K562 (cell line): Measurements from ENCODE around the gene BEST1. TPM values are rescaled to one million over a fixed set of nuclear protein-coding genes. Genes with fewer than 3 reads are reported as not detected.

Experiments
- AFF1 ChIP-seq, 2 experiments: fragments of 450-650 bp; IDR thresholded peaks; 2 replicates each; pipeline ENCODE4 v1.6.1; 2018; ENCODE audit warnings: mild to moderate bottlenecking in 2 of 2, low read depth in 1 of 2; ENCODE audit not compliant: partially characterized antibody in 2 of 2
- ATF3 ChIP-seq, 2 experiments: fragments of 450-650 bp in 1 of 2; sonication (generic) in 1 of 2; formaldehyde crosslinking in 1 of 2; IDR thresholded peaks in 1 of 2; conservative IDR thresholded peaks in 1 of 2; 2 replicates each; pipeline versions ENCODE4 v1.6.1 to v1.8.1; 2016 to 2023; ENCODE audit warnings: mild to moderate bottlenecking in 2 of 2, moderate library complexity in 2 of 2, inconsistent platforms in 1 of 2, missing genetic modification reagents in 1 of 2
- ATF7 ChIP-seq: fragments of 450-650 bp; IDR thresholded peaks from 2 replicates; pipeline ENCODE4 v1.7.1; 2014; ENCODE audit warnings: mild to moderate bottlenecking, moderate library complexity
- CHD1 ChIP-seq: fragments of 200-600 bp; sonication (generic); IDR thresholded peaks from one replicate; pipeline ENCODE4 v1.6.1; 2012; ENCODE audit warnings: mild to moderate bottlenecking, moderate library complexity, low read length, inconsistent platforms
- CTBP1 ChIP-seq: fragments of 450-650 bp; IDR thresholded peaks from 2 replicates; pipeline ENCODE4 v1.6.1; 2016; ENCODE audit warnings: borderline replicate concordance
- DPF2 ChIP-seq: fragments of 450-650 bp; IDR thresholded peaks from 2 replicates; pipeline ENCODE4 v1.6.1; 2016
- IRF9 ChIP-seq: fragments of 450-650 bp; IDR thresholded peaks from 2 replicates; pipeline ENCODE4 v1.6.1; 2016; ENCODE audit warnings: missing biosample characterization, missing genetic modification characterization
- MEIS2 ChIP-seq: fragments of 450-650 bp; IDR thresholded peaks from 2 replicates; pipeline ENCODE4 v1.6.1; 2014; ENCODE audit warnings: mild to moderate bottlenecking; ENCODE audit not compliant: partially characterized antibody
- MTA1 ChIP-seq: fragments of 450-650 bp; IDR thresholded peaks from 2 replicates; pipeline ENCODE4 v1.6.1; 2017; ENCODE audit warnings: borderline replicate concordance
- POLR2H ChIP-seq: IDR thresholded peaks from 2 replicates; pipeline ENCODE4 v1.6.1; 2016; ENCODE audit warnings: missing genetic modification characterization, low read depth, mild to moderate bottlenecking, control low read depth, missing compliant biosample characterization, moderate library complexity
- POLR3G ChIP-seq: IDR thresholded peaks from 2 replicates; pipeline ENCODE4 v1.6.1; 2011; ENCODE audit not compliant: insufficient read length, insufficient replicate concordance; ENCODE audit errors: extremely low read depth
- PRDM10 ChIP-seq: fragments of 450-650 bp; IDR thresholded peaks from 2 replicates; pipeline ENCODE4 v1.6.1; 2018; ENCODE audit not compliant: partially characterized antibody
- PURB ChIP-seq: sonication (generic); formaldehyde crosslinking; IDR thresholded peaks from 2 replicates; pipeline ENCODE4 v1.9.0; 2021; ENCODE audit warnings: low read depth, mild to moderate bottlenecking, missing genetic modification reagents
- SMARCE1 ChIP-seq: fragments of 450-650 bp; IDR thresholded peaks from 2 replicates; pipeline ENCODE4 v1.7.1; 2016; ENCODE audit warnings: mild to moderate bottlenecking
- ZNF347 ChIP-seq: fragments of 450-650 bp; formaldehyde crosslinking; IDR thresholded peaks from 2 replicates; pipeline ENCODE4 v1.4.0; 2020; ENCODE audit warnings: low read depth, mild to moderate bottlenecking, moderate library complexity
- ZNF436 ChIP-seq: fragments of 250-450, 450-650 bp; sonication (Bioruptor Pico); formaldehyde crosslinking; IDR thresholded peaks from 2 replicates; pipeline ENCODE4 v1.7.0; 2020; ENCODE audit warnings: mild to moderate bottlenecking
- ZNF707 ChIP-seq: fragments of 250-450 bp; sonication (Bioruptor Pico); conservative IDR thresholded peaks from 2 replicates; pipeline ENCODE4 v1.8.0; 2022; ENCODE audit warnings: inconsistent platforms, mild to moderate bottlenecking, moderate library complexity
- polyA plus RNA-seq, 8 experiments: library from polyadenylated mRNA; depleted of rRNA in 4 of 8; stranded (reverse) in 5 of 8; unstranded in 3 of 8; fragments of >200 nt; fragmentation: Nextera tagmentation in 2 of 8; fragmentation: Illumina TruSeq in 1 of 8; extraction: Ambion mirVana in 2 of 8; extraction: Trizol in 1 of 8; gene quantifications; 2 replicates each; pipeline versions ENCODE4 v1.2.1 to v1.2.3, GENCODE V29; 2011 to 2014; ENCODE audit warnings: inconsistent platforms in 1 of 8, missing spikeins in 1 of 8
- total RNA-seq, 7 experiments: library from RNA; depleted of rRNA in 6 of 7; stranded (reverse); fragments of >200 nt in 6 of 7; fragmentation: Illumina TruSeq in 2 of 7; extraction: Trizol in 2 of 7; gene quantifications; 2 replicates each; pipeline versions ENCODE4 v1.2.1 to v1.2.3, GENCODE V29; 2011 to 2021; ENCODE audit warnings: low replicate concordance in 1 of 7

BEST1 gene
- total and polyA plus RNA-seq, 9 of the 15 experiments (the other 6 are each of a cell fraction or from before 2014, with no cell fraction given) = 0.07 to 1.3 (median 0.40) TPM

- TF ChIP-seq ATF3 (IDR thresholded peaks at IDR 0.05) = peak; percentile 57
- TF ChIP-seq ATF3 (CRISPR knock-in tag; conservative IDR thresholded peaks at IDR 0.05) = no peak
- 0 out of 2 replicates have a peak, but pooled peaks have one; percentile 24 for TF ChIP-seq MTA1
- peak; percentile 97 for TF ChIP-seq PRDM10
- TF ChIP-seq IRF9 = peak; percentile 28; the same call in 1 of the 2 replicates
- TF ChIP-seq CHD1 = peak; percentile 67
- peak; percentile 22; the same call in 1 of the 2 replicates for TF ChIP-seq SMARCE1
- no peak for TF ChIP-seq ZNF436 (CRISPR knock-in tag)
- TF ChIP-seq ZNF707 (CRISPR knock-in tag) = no peak
- peak; percentile 13; the same call in 1 of the 2 replicates for TF ChIP-seq DPF2
- TF ChIP-seq MEIS2 = peak; percentile 17
- peak; percentile 71 for TF ChIP-seq POLR2H
- no peak for TF ChIP-seq CTBP1
- TF ChIP-seq POLR3G = no peak
- TF ChIP-seq ATF7 = peak; percentile 58; the same call in 1 of the 2 replicates
- no peak for TF ChIP-seq AFF1 (IDR thresholded peaks at IDR 0.05; ENCODE audit: low read depth in 1 of 2, partially characterized antibody in 2 of 2)
- TF ChIP-seq PURB (CRISPR knock-in tag) = no peak
- no peak for TF ChIP-seq ZNF347
Observed at GRCh38 chr11:61969838-61970662, 19.9 kb downstream of the BEST1 start (continued).
